GM13977 (cell line): ENCODE data around the gene CFAP45.

ENCODE experiments used
- DNase-seq: peaks from one replicate; pipeline ENCODE4 v3.0.0; 2012; ENCODE audit warnings: low spot score
- CTCF ChIP-seq: IDR thresholded peaks from 2 replicates; pipeline ENCODE4 v1.5.1; 2012; ENCODE audit warnings: mild to moderate bottlenecking, control low read depth; ENCODE audit not compliant: insufficient read depth; ENCODE audit errors: extremely low read depth, missing control alignments
- in situ Hi-C: fragments of 300-500 bp; cut with MboI; formaldehyde crosslinking; loops from one replicate; pipeline ENCODE4 v1.12.0; 2022; ENCODE audit warnings: low sequenced_read_pairs, low pct_unique_long_range_greater_than_20kb, mixed read lengths, inconsistent platforms; ENCODE audit not compliant: unreplicated experiment

Gene CFAP45

DNA sequence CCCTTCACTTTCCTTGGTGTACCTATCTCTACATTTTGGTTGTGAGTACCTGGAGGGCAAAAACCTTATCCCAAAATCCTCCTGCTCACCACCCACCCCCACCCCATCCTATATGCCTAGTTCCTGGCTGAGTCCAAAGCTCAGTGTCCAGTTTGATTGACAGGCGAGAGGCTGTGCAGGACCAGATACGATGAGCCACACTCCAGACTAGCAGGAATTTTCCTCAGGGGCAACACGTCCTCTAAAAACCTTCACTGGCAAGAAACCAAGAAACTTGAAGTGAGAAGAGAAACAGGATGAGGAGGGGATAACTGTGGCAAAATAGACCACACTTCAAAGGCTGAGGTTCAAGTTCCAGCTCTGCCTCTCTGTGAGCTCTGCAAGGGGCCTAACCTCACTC is 74.4 kb downstream of the CFAP45 start:
- no peak for DNase-seq
- in situ Hi-C loops = no loop called here
- no peak for TF ChIP-seq CTCF

DNA sequence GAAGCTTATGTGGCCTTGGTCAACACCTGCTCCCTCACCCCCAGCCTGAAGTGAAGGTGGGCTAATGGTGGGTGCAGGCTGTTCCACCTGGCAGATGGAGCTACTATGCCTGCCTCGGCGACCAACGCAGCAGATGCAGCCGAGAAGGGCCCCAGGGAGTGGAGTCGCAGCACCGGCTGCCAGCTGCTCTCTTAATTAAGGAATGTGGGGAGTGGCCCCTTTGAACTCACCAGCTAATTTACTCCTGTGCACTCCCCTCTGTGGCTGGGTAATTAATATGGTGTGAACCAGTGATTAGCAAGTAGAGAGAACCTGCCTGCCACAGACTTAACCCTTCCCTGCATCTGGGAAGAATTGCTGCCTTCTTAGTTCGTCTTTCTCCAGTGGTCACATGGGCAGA is 76.6 kb downstream of the CFAP45 start:
- no peak for DNase-seq
- TF ChIP-seq CTCF = no peak
- in situ Hi-C loops = no loop called here
